HepG2 (cell line): ENCODE results near the gene UNC13D. TPM values are rescaled to one million over a fixed set of nuclear protein-coding genes. Genes with fewer than 3 reads are reported as not detected.

ENCODE experiments used
- ERF ChIP-seq: IDR thresholded peaks from 2 replicates; pipeline ENCODE4 v1.6.1; 2018; ENCODE audit warnings: missing biosample characterization, missing genetic modification reagents
- KLF6 ChIP-seq: IDR thresholded peaks from 2 replicates; pipeline ENCODE4 v1.8.0; 2016; ENCODE audit warnings: missing biosample characterization, missing genetic modification reagents
- MEIS1 ChIP-seq: sonication (generic); formaldehyde crosslinking; IDR thresholded peaks from 2 replicates; pipeline ENCODE4 v1.9.0; 2021; ENCODE audit warnings: mild to moderate bottlenecking, missing genetic modification reagents, moderate library complexity, borderline replicate concordance
- MTERF4 ChIP-seq: sonication (generic); formaldehyde crosslinking; IDR thresholded peaks from 2 replicates; pipeline ENCODE4 v1.8.0; 2023; ENCODE audit warnings: mild to moderate bottlenecking, missing genetic modification reagents
- PHF5A ChIP-seq: IDR thresholded peaks from one replicate; pipeline ENCODE4 v1.6.1; 2018; ENCODE audit warnings: low read depth, missing genetic modification reagents; ENCODE audit not compliant: unreplicated experiment
- PRPF4 ChIP-seq: fragments of 200-400 bp; formaldehyde crosslinking; IDR thresholded peaks from 2 replicates; pipeline ENCODE4 v1.6.1; 2016; ENCODE audit warnings: low read length, low read depth; ENCODE audit not compliant: poor library complexity, severe bottlenecking
- RBFOX2 ChIP-seq: fragments of 200-400 bp; formaldehyde crosslinking; IDR thresholded peaks from 2 replicates; pipeline ENCODE4 v1.6.1; 2017; ENCODE audit warnings: low read depth, mild to moderate bottlenecking, low read length
- SRF ChIP-seq: IDR thresholded peaks from 2 replicates; pipeline ENCODE4 v1.6.1; 2011; ENCODE audit warnings: mild to moderate bottlenecking, low read depth, low read length, moderate library complexity
- U2AF2 ChIP-seq: fragments of 200-400 bp; formaldehyde crosslinking; IDR thresholded peaks from 2 replicates; pipeline ENCODE4 v1.6.1; 2017; ENCODE audit warnings: low read depth, mild to moderate bottlenecking, low read length
- USF2 ChIP-seq, 2 experiments: sonication (generic) in 1 of 2; formaldehyde crosslinking in 1 of 2; IDR thresholded peaks; 2 replicates each; pipeline versions ENCODE4 v1.5.1 to v1.6.1; 2011 to 2020; ENCODE audit warnings: borderline replicate concordance in 1 of 2, low read depth in 1 of 2, low read length in 1 of 2, mild to moderate bottlenecking in 1 of 2, missing genetic modification reagents in 1 of 2, moderate library complexity in 1 of 2
- XRCC5 ChIP-seq: fragments of 200-400 bp; formaldehyde crosslinking; optimal IDR thresholded peaks from 2 replicates; pipeline ENCODE3; 2017; ENCODE audit warnings: mild to moderate bottlenecking, low read length
- ZBTB21 ChIP-seq: sonication (generic); formaldehyde crosslinking; IDR thresholded peaks from 2 replicates; pipeline ENCODE4 v1.4.0; 2020; ENCODE audit warnings: missing genetic modification reagents
- ZBTB25 ChIP-seq: IDR thresholded peaks from 2 replicates; pipeline ENCODE4 v1.6.1; 2018; ENCODE audit warnings: missing genetic modification reagents
- ZNF530 ChIP-seq: sonication (generic); formaldehyde crosslinking; IDR thresholded peaks from 2 replicates; pipeline ENCODE4 v1.5.0; 2020; ENCODE audit warnings: low read depth, mild to moderate bottlenecking, missing genetic modification reagents
- ZNF670 ChIP-seq: sonication (generic); formaldehyde crosslinking; IDR thresholded peaks from 2 replicates; pipeline ENCODE4 v1.8.0; 2022; ENCODE audit warnings: mild to moderate bottlenecking, missing genetic modification reagents, borderline replicate concordance
- ZNF891 ChIP-seq: sonication (generic); formaldehyde crosslinking; IDR thresholded peaks from 2 replicates; pipeline ENCODE4 v1.5.0; 2020; ENCODE audit warnings: mild to moderate bottlenecking, missing genetic modification reagents
- ZSCAN30 ChIP-seq: sonication (generic); formaldehyde crosslinking; IDR thresholded peaks from 2 replicates; pipeline ENCODE4 v1.5.0; 2020; ENCODE audit warnings: mild to moderate bottlenecking, missing genetic modification reagents
- polyA plus RNA-seq, 8 experiments: library from polyadenylated mRNA; depleted of rRNA in 3 of 8; stranded (reverse) in 7 of 8; unstranded in 1 of 8; fragments of >200 nt; fragmentation: Illumina TruSeq in 4 of 8; extraction: Trizol in 4 of 8; gene quantifications; 2 replicates each; pipeline versions ENCODE4 v1.2.1 to v1.2.3, GENCODE V29; 2011 to 2016; ENCODE audit warnings: low read depth in 4 of 8, missing spikeins in 1 of 8, mixed read lengths in 1 of 8; ENCODE audit not compliant: insufficient read depth in 1 of 8
- total RNA-seq, 5 experiments: library from RNA; depleted of rRNA; stranded (reverse); fragments of >200 nt; fragmentation: Illumina TruSeq; extraction: Trizol; gene quantifications; 2 replicates each; pipeline ENCODE4 v1.2.3, GENCODE V29; 2016; ENCODE audit warnings: low read depth in 1 of 5
- TF ChIP-seq, protein P1 (sequence below): sonication (generic); formaldehyde crosslinking; IDR thresholded peaks from 2 replicates; pipeline ENCODE4 v1.5.0; 2020; ENCODE audit warnings: mild to moderate bottlenecking, low read depth, missing genetic modification reagents, borderline replicate concordance
- TF ChIP-seq, protein P2 (sequence below): sonication (generic); formaldehyde crosslinking; IDR thresholded peaks from 2 replicates; pipeline ENCODE4 v1.8.1; 2022; ENCODE audit warnings: low read depth, mild to moderate bottlenecking, missing genetic modification reagents

UNC13D gene
- total and polyA plus RNA-seq, 2 of the 13 experiments (the other 11 are each of a cell fraction or from before 2014, with no cell fraction given), result 29.7 to 42.7 TPM

GRCh38 chr17:75855310-75856061 is 11.3 kb upstream of the UNC13D start, which contains the start of gene WBP2 (continued):
- TF ChIP-seq USF2 (IDR thresholded peaks at IDR 0.05; ENCODE audit: low read depth, low read length) (peak; percentile 98), USF2 (CRISPR knock-in tag; IDR thresholded peaks at IDR 0.05; ENCODE audit: borderline replicate concordance) (peak; percentile 97), ZNF530 (no peak), ZSCAN30 (CRISPR knock-in tag) (no peak; the same call in 1 of the 2 replicates), MEIS1 (CRISPR knock-in tag) (peak; percentile 96), ZBTB21 (no peak), ERF (CRISPR knock-in tag) (peak; percentile 95), SRF (no peak), KLF6 (CRISPR knock-in tag) (peak; percentile 88; the same call in 1 of the 2 replicates), ZBTB25 (CRISPR knock-in tag) (peak; percentile 91), MTERF4 (CRISPR knock-in tag) (peak; percentile 83; the same call in 1 of the 2 replicates), XRCC5 (peak; percentile 94), U2AF2 (0 out of 2 replicates have a peak, but pooled peaks have one; percentile 41), RBFOX2 (peak; percentile 98), PRPF4 (no peak), ZNF670 (CRISPR knock-in tag) (peak; percentile 75; the same call in 1 of the 2 replicates), ZNF891 (no peak; the same call in none of the 2 replicates), PHF5A (peak; percentile 44)
- TF ChIP-seq, protein P1, sequence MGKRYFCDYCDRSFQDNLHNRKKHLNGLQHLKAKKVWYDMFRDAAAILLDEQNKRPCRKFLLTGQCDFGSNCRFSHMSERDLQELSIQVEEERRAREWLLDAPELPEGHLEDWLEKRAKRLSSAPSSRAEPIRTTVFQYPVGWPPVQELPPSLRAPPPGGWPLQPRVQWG (CRISPR knock-in tag), result no peak
- TF ChIP-seq, protein P2, sequence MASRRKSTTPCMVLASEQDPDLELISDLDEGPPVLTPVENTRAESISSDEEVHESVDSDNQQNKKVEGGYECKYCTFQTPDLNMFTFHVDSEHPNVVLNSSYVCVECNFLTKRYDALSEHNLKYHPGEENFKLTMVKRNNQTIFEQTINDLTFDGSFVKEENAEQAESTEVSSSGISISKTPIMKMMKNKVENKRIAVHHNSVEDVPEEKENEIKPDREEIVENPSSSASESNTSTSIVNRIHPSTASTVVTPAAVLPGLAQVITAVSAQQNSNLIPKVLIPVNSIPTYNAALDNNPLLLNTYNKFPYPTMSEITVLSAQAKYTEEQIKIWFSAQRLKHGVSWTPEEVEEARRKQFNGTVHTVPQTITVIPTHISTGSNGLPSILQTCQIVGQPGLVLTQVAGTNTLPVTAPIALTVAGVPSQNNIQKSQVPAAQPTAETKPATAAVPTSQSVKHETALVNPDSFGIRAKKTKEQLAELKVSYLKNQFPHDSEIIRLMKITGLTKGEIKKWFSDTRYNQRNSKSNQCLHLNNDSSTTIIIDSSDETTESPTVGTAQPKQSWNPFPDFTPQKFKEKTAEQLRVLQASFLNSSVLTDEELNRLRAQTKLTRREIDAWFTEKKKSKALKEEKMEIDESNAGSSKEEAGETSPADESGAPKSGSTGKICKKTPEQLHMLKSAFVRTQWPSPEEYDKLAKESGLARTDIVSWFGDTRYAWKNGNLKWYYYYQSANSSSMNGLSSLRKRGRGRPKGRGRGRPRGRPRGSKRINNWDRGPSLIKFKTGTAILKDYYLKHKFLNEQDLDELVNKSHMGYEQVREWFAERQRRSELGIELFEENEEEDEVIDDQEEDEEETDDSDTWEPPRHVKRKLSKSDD, result peak; percentile 79; the same call in 1 of the 2 replicates
